ENCODE measurements around the gene MDK. TPM values are rescaled to one million over a fixed set of nuclear protein-coding genes. Genes with fewer than 3 reads are reported as not detected.

The MDK gene
- total RNA-seq, 1 donor from 2014 or later = 24.7 TPM

- TF ChIP-seq, protein P1, sequence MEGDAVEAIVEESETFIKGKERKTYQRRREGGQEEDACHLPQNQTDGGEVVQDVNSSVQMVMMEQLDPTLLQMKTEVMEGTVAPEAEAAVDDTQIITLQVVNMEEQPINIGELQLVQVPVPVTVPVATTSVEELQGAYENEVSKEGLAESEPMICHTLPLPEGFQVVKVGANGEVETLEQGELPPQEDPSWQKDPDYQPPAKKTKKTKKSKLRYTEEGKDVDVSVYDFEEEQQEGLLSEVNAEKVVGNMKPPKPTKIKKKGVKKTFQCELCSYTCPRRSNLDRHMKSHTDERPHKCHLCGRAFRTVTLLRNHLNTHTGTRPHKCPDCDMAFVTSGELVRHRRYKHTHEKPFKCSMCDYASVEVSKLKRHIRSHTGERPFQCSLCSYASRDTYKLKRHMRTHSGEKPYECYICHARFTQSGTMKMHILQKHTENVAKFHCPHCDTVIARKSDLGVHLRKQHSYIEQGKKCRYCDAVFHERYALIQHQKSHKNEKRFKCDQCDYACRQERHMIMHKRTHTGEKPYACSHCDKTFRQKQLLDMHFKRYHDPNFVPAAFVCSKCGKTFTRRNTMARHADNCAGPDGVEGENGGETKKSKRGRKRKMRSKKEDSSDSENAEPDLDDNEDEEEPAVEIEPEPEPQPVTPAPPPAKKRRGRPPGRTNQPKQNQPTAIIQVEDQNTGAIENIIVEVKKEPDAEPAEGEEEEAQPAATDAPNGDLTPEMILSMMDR (IDR thresholded peaks at IDR 0.05) = no peak
- peak overlapping the region; percentile 36 for H3K4me3 ChIP-seq
Measured at GRCh38 chr11:46362156-46363030, 19.1 kb upstream of the MDK start.

DNA sequence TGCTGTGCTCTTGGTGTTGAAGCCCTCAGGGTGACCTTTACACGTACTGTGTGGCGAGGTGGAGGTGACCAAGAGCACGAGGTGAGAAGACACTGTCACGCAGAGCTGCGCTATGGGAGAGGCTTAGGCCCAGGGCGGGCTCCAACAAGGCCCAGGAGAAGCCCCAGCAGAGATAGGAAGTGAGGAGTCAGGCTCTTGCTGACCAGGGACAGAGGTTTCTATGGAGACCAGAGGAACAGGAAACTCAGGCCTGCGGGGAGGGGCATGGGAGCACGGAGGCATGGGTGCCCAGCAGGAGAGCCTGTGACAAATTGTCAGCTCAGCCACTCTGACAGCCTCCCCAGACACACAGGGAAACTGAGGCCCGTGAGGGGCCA lies 18.4 kb upstream of the MDK start:
- H3K27me3 ChIP-seq = no peaks in the 10 kb centered on the region
- DNase-seq = peak; percentile 81
- H3K9me3 ChIP-seq = no peaks in the 10 kb centered on the region
- TF ChIP-seq, protein P1 (IDR thresholded peaks at IDR 0.05) = no peak
- peaks cover 1% of the 10 kb centered on the region for H3K36me3 ChIP-seq
- no peak overlapping the region for H3K4me3 ChIP-seq
- H3K4me1 ChIP-seq = peaks cover 46% of the 10 kb centered on the region
- intact Hi-C loops (cut with DNase I) = no loop called here
- ATAC-seq = peak; percentile 79
- H3K27ac ChIP-seq = peak overlapping the region; percentile 86

More at GRCh38 chr11:46362156-46363030, 19.1 kb upstream of the MDK start:
- no peaks in the 10 kb centered on the region for H3K9me3 ChIP-seq
- peaks cover 46% of the 10 kb centered on the region for H3K4me1 ChIP-seq
- H3K27ac ChIP-seq = peak overlapping the region; percentile 86
- intact Hi-C loops (cut with DNase I) = no loop called here
- no peaks in the 10 kb centered on the region for H3K27me3 ChIP-seq
- DNase-seq = no peak
- no peak for ATAC-seq
- no peaks in the 10 kb centered on the region for H3K36me3 ChIP-seq

- Histone ChIP-seq H3K9me3 (no peaks in the 10 kb centered on the region), H3K4me1 (peaks cover 46% of the 10 kb centered on the region), H3K27ac (peak overlapping the region; percentile 86), H3K27me3 (no peaks in the 10 kb centered on the region), H3K4me3 (no peak overlapping the region), H3K36me3 (peaks cover 6% of the 10 kb centered on the region)
- intact Hi-C loops (cut with DNase I) = no loop called here
- DNase-seq = no peak
- peak; percentile 31 for ATAC-seq
- TF ChIP-seq, protein P1 (IDR thresholded peaks at IDR 0.05) = no peak
Measured at GRCh38 chr11:46363455-46364005, 17.9 kb upstream of the MDK start.

DNA sequence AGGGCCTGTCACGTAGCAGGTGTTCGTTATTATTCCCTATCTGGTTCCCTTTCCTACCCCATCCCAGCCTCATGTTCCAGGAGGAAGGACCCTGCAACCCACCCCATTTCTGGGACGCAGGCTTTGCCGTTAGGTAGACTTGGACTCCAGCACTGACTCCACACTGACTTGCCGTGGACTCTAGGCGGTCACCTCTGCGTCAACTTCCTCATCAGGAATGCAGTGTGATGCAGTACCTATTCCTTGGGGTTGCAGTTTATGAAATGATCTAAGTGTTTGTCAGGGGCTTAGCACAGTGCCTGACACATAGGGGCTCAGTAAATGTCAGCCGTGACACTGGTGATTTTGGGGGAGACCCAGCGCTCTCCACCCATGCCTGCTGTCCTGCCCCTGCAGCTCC lies 17.4 kb upstream of the MDK start:
- DNase-seq (no peak), ATAC-seq (no peak)
- Histone ChIP-seq H3K27ac (peak overlapping the region; percentile 86), H3K36me3 (peaks cover 9% of the 10 kb centered on the region), H3K27me3 (no peaks in the 10 kb centered on the region), H3K4me1 (peaks cover 46% of the 10 kb centered on the region), H3K4me3 (no peak overlapping the region), H3K9me3 (no peaks in the 10 kb centered on the region)
- intact Hi-C loops (cut with DNase I) = no loop called here
- TF ChIP-seq, protein P1 (IDR thresholded peaks at IDR 0.05) = no peak

GRCh38 chr11:46364791-46365190 lies 16.7 kb upstream of the MDK start:
- ATAC-seq = no peak
- DNase-seq = no peak
- H3K36me3 ChIP-seq = peaks cover 9% of the 10 kb centered on the region
- no peak overlapping the region for H3K4me3 ChIP-seq
- H3K27me3 ChIP-seq = no peaks in the 10 kb centered on the region
- intact Hi-C loops (cut with DNase I) = no loop called here
- H3K27ac ChIP-seq = no peak overlapping the region
- TF ChIP-seq, protein P1 (IDR thresholded peaks at IDR 0.05) = no peak
- H3K4me1 ChIP-seq = peaks cover 46% of the 10 kb centered on the region
- no peaks in the 10 kb centered on the region for H3K9me3 ChIP-seq

Measured in upper lobe of right lung (tissue), 1 donor.